Fibroblast of lung (primary cell): ENCODE results near the gene RASSF1.

Experiments
- CTCF ChIP-seq, 2 donors: IDR thresholded peaks in 1 of 2; conservative IDR thresholded peaks in 1 of 2; 1 replicate in 1 of 2; 2 replicates in 1 of 2; pipeline ENCODE4 v1.5.1; 2011 to 2012; ENCODE audit warnings: low read length in 2 of 2, control low read depth in 1 of 2, inconsistent platforms in 1 of 2, low read depth in 1 of 2, mild to moderate bottlenecking in 1 of 2
- EZH2 ChIP-seq: IDR thresholded peaks from 2 replicates; pipeline ENCODE4 v1.5.1; 2012; ENCODE audit warnings: low read length, control low read depth, mild to moderate bottlenecking; ENCODE audit errors: missing control alignments

GRCh38 chr3:50299929-50300680, 40.5 kb downstream of the RASSF1 start:
- TF ChIP-seq CTCF (conservative IDR thresholded peaks at IDR 0.05 in 1 of 2, IDR thresholded peaks at IDR 0.05 in 1 of 2; ENCODE audit: low read depth in 1 of 2, low read length in 2 of 2): no peak
- TF ChIP-seq EZH2: no peak
